Loucy (cell line): ENCODE results near the gene NAV1.

ENCODE experiments used
- H2AFZ ChIP-seq: fragments of 200-600 bp; sonication (generic); 2 replicates; pipeline ENCODE4 v1.6.0; 2016; ENCODE audit warnings: antibody characterized with exemption, mild to moderate bottlenecking, low read length, moderate library complexity
- H3F3A ChIP-seq: fragments of 200-600 bp; 2 replicates; pipeline ENCODE4 v1.6.0; 2016; ENCODE audit warnings: antibody characterized with exemption, low read depth, mild to moderate bottlenecking
- H3K27me3 ChIP-seq: fragments of 200-600 bp; sonication (generic); 2 replicates; pipeline ENCODE4 v1.6.1; 2014; ENCODE audit warnings: low read length, mild to moderate bottlenecking; ENCODE audit not compliant: insufficient read depth, poor library complexity, severe bottlenecking
- H3K36me3 ChIP-seq: fragments of 200-600 bp; sonication (generic); 2 replicates; pipeline ENCODE4 v1.6.1; 2016; ENCODE audit warnings: low read length; ENCODE audit not compliant: insufficient read depth
- H3K4me1 ChIP-seq: fragments of 200-600 bp; sonication (generic); 2 replicates; pipeline ENCODE4 v1.5.1; 2014; ENCODE audit warnings: low read length, mild to moderate bottlenecking; ENCODE audit not compliant: insufficient read depth, poor library complexity, severe bottlenecking
- H3K4me2 ChIP-seq: fragments of 200-600 bp; sonication (generic); 2 replicates; pipeline ENCODE4 v1.6.0; 2014; ENCODE audit warnings: antibody characterized with exemption, low read length, low read depth, mild to moderate bottlenecking; ENCODE audit not compliant: poor library complexity, severe bottlenecking
- H3K4me3 ChIP-seq: fragments of 200-600 bp; sonication (generic); 2 replicates; pipeline ENCODE4 v1.5.1; 2014; ENCODE audit warnings: low read length, mild to moderate bottlenecking, mixed read lengths; ENCODE audit not compliant: poor library complexity, severe bottlenecking
- H3K79me2 ChIP-seq: fragments of 200-600 bp; sonication (generic); 2 replicates; pipeline ENCODE4 v1.6.1; 2014; ENCODE audit warnings: low read length; ENCODE audit not compliant: insufficient read depth
- H3K9ac ChIP-seq: fragments of 200-600 bp; sonication (generic); 2 replicates; pipeline ENCODE4 v1.6.0; 2014; ENCODE audit warnings: mild to moderate bottlenecking, low read depth, low read length, moderate library complexity; ENCODE audit not compliant: poor library complexity, severe bottlenecking
- H3K9me2 ChIP-seq: fragments of 200-600 bp; sonication (generic); replicated peaks from 2 replicates; pipeline ENCODE4 v1.6.1; 2016; ENCODE audit warnings: low read depth, low read length, mixed read lengths
- H3K9me3 ChIP-seq: fragments of 200-600 bp; sonication (generic); 2 replicates; pipeline ENCODE4 v1.6.1; 2014; ENCODE audit warnings: mild to moderate bottlenecking, antibody characterized with exemption, low read length, low read depth; ENCODE audit not compliant: insufficient read depth
- H4K20me1 ChIP-seq: fragments of 200-600 bp; sonication (generic); 2 replicates; pipeline ENCODE4 v1.6.0; 2014; ENCODE audit warnings: antibody characterized with exemption, low read length, mild to moderate bottlenecking; ENCODE audit not compliant: insufficient read depth, poor library complexity, severe bottlenecking
- CTCF ChIP-seq: fragments of 200-600 bp; sonication (generic); conservative IDR thresholded peaks from 2 replicates; pipeline ENCODE4 v1.5.1; 2014; ENCODE audit warnings: mild to moderate bottlenecking, antibody characterized with exemption, low read length
- EZH2phosphoT487 ChIP-seq: fragments of 200-600 bp; IDR thresholded peaks from 2 replicates; pipeline ENCODE4 v1.6.1; 2018; ENCODE audit warnings: antibody characterized with exemption, mild to moderate bottlenecking, moderate library complexity, borderline replicate concordance

The NAV1 gene

GRCh38 chr1:201509601-201510374 is 29.1 kb upstream of the NAV1 start:
- H3F3A ChIP-seq = 0 out of 2 replicates have a peak, but pooled peaks cover 4% of the 10 kb centered on the region

GRCh38 chr1:201510734-201511133 is 28.2 kb upstream of the NAV1 start:
- TF ChIP-seq CTCF = no peak
- TF ChIP-seq EZH2phosphoT487 = no peak
- Histone ChIP-seq H3K36me3 (no peaks in the 10 kb centered on the region), H4K20me1 (peaks cover 5% of the 10 kb centered on the region), H3K4me2 (no peak overlapping the region), H3K4me1 (peaks cover 35% of the 10 kb centered on the region), H3F3A (0 out of 2 replicates have a peak, but pooled peaks cover 4% of the 10 kb centered on the region), H3K79me2 (peaks cover 26% of the 10 kb centered on the region), H3K9me3 (no peaks in the 10 kb centered on the region), H3K27me3 (no peaks in the 10 kb centered on the region), H3K9ac (no peak overlapping the region), H3K9me2 (no peaks in the 10 kb centered on the region), H3K4me3 (no peak overlapping the region), H2AFZ (no peak overlapping the region)

More at GRCh38 chr1:201509601-201510374, 29.1 kb upstream of the NAV1 start:
- no peaks in the 10 kb centered on the region for H3K27me3 ChIP-seq
- H3K9me3 ChIP-seq = no peaks in the 10 kb centered on the region
- peak overlapping the region; percentile 82 for H3K4me2 ChIP-seq
- H4K20me1 ChIP-seq = peaks cover 5% of the 10 kb centered on the region
- peaks cover 44% of the 10 kb centered on the region for H3K4me1 ChIP-seq
- H3K79me2 ChIP-seq = peaks cover 36% of the 10 kb centered on the region
- no peak overlapping the region for H2AFZ ChIP-seq
- no peak overlapping the region for H3K4me3 ChIP-seq
- H3K9me2 ChIP-seq = no peaks in the 10 kb centered on the region
- H3K9ac ChIP-seq = peak overlapping the region; percentile 28
- no peak for TF ChIP-seq EZH2phosphoT487
- no peak for TF ChIP-seq CTCF
- H3K36me3 ChIP-seq = no peaks in the 10 kb centered on the region

- Histone ChIP-seq H4K20me1 (no peaks in the 10 kb centered on the region), H3K9me3 (no peaks in the 10 kb centered on the region), H3K4me3 (no peak overlapping the region), H3K4me2 (no peak overlapping the region), H3K9ac (no peak overlapping the region), H3K9me2 (no peaks in the 10 kb centered on the region), H3F3A (0 out of 2 replicates have a peak, but pooled peaks cover 4% of the 10 kb centered on the region), H3K4me1 (peaks cover 29% of the 10 kb centered on the region), H3K79me2 (peaks cover 19% of the 10 kb centered on the region), H2AFZ (no peak overlapping the region), H3K36me3 (no peaks in the 10 kb centered on the region), H3K27me3 (no peaks in the 10 kb centered on the region)
- TF ChIP-seq EZH2phosphoT487 = no peak
- TF ChIP-seq CTCF = no peak
Measured at GRCh38 chr1:201511396-201511940, 27.5 kb upstream of the NAV1 start.
